HUDEP-2 (cell line): ENCODE data around the gene EZR.

ENCODE experiments used
- DNase-seq, 76 experiments: peaks; one replicate each; lab custom pipeline; 2025; ENCODE audit not compliant: unreplicated experiment in 76 of 76; lab: John Stamatoyannopoulos, UW

The EZR gene

GRCh38 chr6:158765499-158766068 is 53.6 kb downstream of the EZR start:
- DNase-seq, result no peak

- no peak for DNase-seq
Measured at GRCh38 chr6:158764926-158765325, 54.2 kb downstream of the EZR start.

GRCh38 chr6:158764183-158764849 is 54.9 kb downstream of the EZR start:
- DNase-seq, result no peak

- DNase-seq, result peak in 3 of 76 experiments; percentile 17 to 22 (median 21)
Measured at GRCh38 chr6:158763434-158764182, 55.6 kb downstream of the EZR start.

- DNase-seq, result peak in 75 of 76 experiments; percentile 47 to 99 (median 90)
Measured at GRCh38 chr6:158762787-158763433, 56.3 kb downstream of the EZR start.

GRCh38 chr6:158761746-158762145 is 57.4 kb downstream of the EZR start:
- DNase-seq, result no peak

- no peak for DNase-seq
Measured at GRCh38 chr6:158760618-158761250, 58.4 kb downstream of the EZR start.

- DNase-seq, result peak in 4 of 76 experiments; percentile 16 to 30 (median 21)
Measured at GRCh38 chr6:158759966-158760617, 59.1 kb downstream of the EZR start.

GRCh38 chr6:158758941-158759479 is 60.2 kb downstream of the EZR start:
- DNase-seq, result no peak

GRCh38 chr6:158758451-158758860 is 60.7 kb downstream of the EZR start:
- no peak for DNase-seq

GRCh38 chr6:158757753-158758090 is 61.4 kb downstream of the EZR start:
- DNase-seq, result no peak

GRCh38 chr6:158756977-158757752 is 62.0 kb downstream of the EZR start:
- no peak for DNase-seq

GRCh38 chr6:158756126-158756525 is 63.0 kb downstream of the EZR start:
- DNase-seq, result no peak

- DNase-seq, result no peak
Measured at GRCh38 chr6:158755636-158756035, 63.5 kb downstream of the EZR start.

GRCh38 chr6:158754738-158755137 is 64.4 kb downstream of the EZR start:
- no peak for DNase-seq

- no peak for DNase-seq
Measured at GRCh38 chr6:158753811-158754210, 65.4 kb downstream of the EZR start.

GRCh38 chr6:158752613-158753012 is 66.6 kb downstream of the EZR start:
- DNase-seq, result peak in 10 of 76 experiments; percentile 18 to 40 (median 22)

- DNase-seq, result no peak
Measured at GRCh38 chr6:158751921-158752320, 67.2 kb downstream of the EZR start.

- no peak for DNase-seq
Measured at GRCh38 chr6:158751224-158751623, 67.9 kb downstream of the EZR start.
